ENCODE data around the gene LRSAM1.

DNA sequence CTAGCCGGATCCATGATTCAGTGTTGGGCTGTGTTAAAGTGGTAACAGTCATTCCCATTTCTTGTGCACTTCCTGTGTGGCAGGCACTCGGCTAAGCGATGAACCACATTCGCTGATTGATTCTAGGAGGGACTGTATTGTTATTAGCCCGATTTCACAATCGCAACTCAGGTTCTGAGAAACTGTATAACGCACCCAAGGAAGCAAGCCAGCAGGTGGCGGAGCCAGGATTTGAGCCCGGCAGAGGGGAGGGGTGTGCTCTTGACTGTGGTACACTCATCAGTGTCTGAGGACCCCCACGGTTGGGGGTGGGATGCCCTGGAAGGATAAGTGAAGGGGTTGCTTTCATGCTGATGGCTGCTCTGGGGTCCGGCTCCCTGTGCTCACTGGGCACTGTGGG, 34.7 kb downstream of the LRSAM1 start:
- TF ChIP-seq POLR2A (IDR thresholded peaks at IDR 0.05), result no peak
- TF ChIP-seq CTCF (IDR thresholded peaks at IDR 0.05), result no peak

Data from testis (tissue), 2 donors.